ENCODE results near the gene AKIP1.
A peak's percentile ranks its signal among the peaks of the same experiment; 100 is the strongest.
"Not testable (repeated sequence)": the region's sequence is repeated elsewhere in the genome, so short reads cannot be mapped to it uniquely, and the experiment has no call there.

AKIP1 gene

GRCh38 chr11:8932564-8933180 is 21.7 kb downstream of the AKIP1 start, which contains the start of gene C11orf16:
Gene C11orf16, minus strand, starts transcription at chr11:8932947. Its CDS starts 639 bp downstream, at chr11:8932308.
- no peak within 1 kb of the TSS for H4K91ac ChIP-seq (ENCODE audit: low read depth, low read length, poor library complexity)
- peak within 1 kb of the TSS; percentile 10 for H2AFZ ChIP-seq (ENCODE audit: low read length)
- H3K4me3 ChIP-seq (ENCODE audit: low read length in 2 of 2): no peak within 1 kb of the TSS
- H3K18ac ChIP-seq (ENCODE audit: low read length): peak within 1 kb of the TSS; percentile 62
- peak within 1 kb of the TSS; percentile 30 for H2BK5ac ChIP-seq (ENCODE audit: low read length)
- H3K27me3 ChIP-seq (ENCODE audit: control insufficient read depth in 3 of 3, insufficient read depth in 3 of 3, low read depth in 1 of 3, low read length in 3 of 3): no peaks in the 10 kb centered on the region
- no peak within 1 kb of the TSS for H2BK12ac ChIP-seq (ENCODE audit: low read length)
- H2AK5ac ChIP-seq (ENCODE audit: low read depth, low read length): peak within 1 kb of the TSS; percentile 32
- peak within 1 kb of the TSS; percentile 17 for H2BK120ac ChIP-seq (ENCODE audit: low read depth, low read length)
- no peaks in the 10 kb centered on the region for H3K36me3 ChIP-seq (replicated peaks in 1 of 2; ENCODE audit: control insufficient read depth in 2 of 2, insufficient read depth in 2 of 2, low read length in 2 of 2)
- peaks cover 0 to 5% of the 10 kb centered on the region in 2 donors for H3K4me1 ChIP-seq (ENCODE audit: control insufficient read depth in 2 of 2, insufficient read depth in 1 of 2, low read depth in 1 of 2, low read length in 2 of 2)
- H3K4ac ChIP-seq (ENCODE audit: low read length): no peak within 1 kb of the TSS
- no peaks in the 10 kb centered on the region for H3K9me3 ChIP-seq (replicated peaks in 1 of 2; ENCODE audit: control insufficient read depth in 2 of 2, insufficient read depth in 1 of 2, low read depth in 1 of 2, low read length in 2 of 2)
- no peak for DNase-seq (ENCODE audit: low spot score)
- H3K4me2 ChIP-seq (ENCODE audit: insufficient read depth, low read length, poor library complexity, severe bottlenecking): no peak within 1 kb of the TSS
- peak within 1 kb of the TSS; percentile 29 for H4K8ac ChIP-seq (ENCODE audit: low read depth, low read length)
- WGBS, 2 donors (ENCODE audit: extremely low coverage in 2 of 2, insufficient read length in 2 of 2, insufficient replicate concordance in 1 of 2): no CpG with 5 or more reads among the region's 12 CpGs
- no peaks in the 10 kb centered on the region for H3K79me1 ChIP-seq (ENCODE audit: low read depth, low read length)
- H3K27ac ChIP-seq (replicated peaks; ENCODE audit: low read length): no peak within 1 kb of the TSS
- peak within 1 kb of the TSS; percentile 81 for H3K23ac ChIP-seq (ENCODE audit: low read depth, low read length, poor library complexity)
- H2BK15ac ChIP-seq (ENCODE audit: low read length): peak within 1 kb of the TSS; percentile 78
- no peak within 1 kb of the TSS for H3K14ac ChIP-seq (ENCODE audit: low read length)
- no peak within 1 kb of the TSS for H3K9ac ChIP-seq (ENCODE audit: low read depth, low read length, poor library complexity)

- Histone ChIP-seq H2AFZ (ENCODE audit: low read length) (no peak overlapping the region), H3K23ac (ENCODE audit: low read depth, low read length, poor library complexity) (no peak overlapping the region), H4K91ac (ENCODE audit: low read depth, low read length, poor library complexity) (no peak overlapping the region), H3K9me3 (replicated peaks in 1 of 2; ENCODE audit: control insufficient read depth in 2 of 2, insufficient read depth in 1 of 2, low read depth in 1 of 2, low read length in 2 of 2) (no peaks in the 10 kb centered on the region), H3K18ac (ENCODE audit: low read length) (no peak overlapping the region), H3K14ac (ENCODE audit: low read length) (no peak overlapping the region), H3K9ac (ENCODE audit: low read depth, low read length, poor library complexity) (no peak overlapping the region), H2BK12ac (ENCODE audit: low read length) (no peak overlapping the region), H3K79me1 (ENCODE audit: low read depth, low read length) (no peaks in the 10 kb centered on the region), H3K27me3 (ENCODE audit: control insufficient read depth in 3 of 3, insufficient read depth in 3 of 3, low read depth in 1 of 3, low read length in 3 of 3) (no peaks in the 10 kb centered on the region), H3K4me1 (ENCODE audit: control insufficient read depth in 2 of 2, insufficient read depth in 1 of 2, low read depth in 1 of 2, low read length in 2 of 2) (peaks cover 0 to 5% of the 10 kb centered on the region in 2 donors), H2BK120ac (ENCODE audit: low read depth, low read length) (no peak overlapping the region), H3K36me3 (replicated peaks in 1 of 2; ENCODE audit: control insufficient read depth in 2 of 2, insufficient read depth in 2 of 2, low read length in 2 of 2) (no peaks in the 10 kb centered on the region), H4K8ac (ENCODE audit: low read depth, low read length) (no peak overlapping the region), H2AK5ac (ENCODE audit: low read depth, low read length) (no peak overlapping the region), H2BK15ac (ENCODE audit: low read length) (no peak overlapping the region), H3K27ac (replicated peaks; ENCODE audit: low read length) (no peak overlapping the region), H3K4me2 (ENCODE audit: insufficient read depth, low read length, poor library complexity, severe bottlenecking) (no peak overlapping the region), H3K4ac (ENCODE audit: low read length) (no peak overlapping the region), H3K4me3 (ENCODE audit: low read length in 2 of 2) (no peak overlapping the region), H2BK5ac (ENCODE audit: low read length) (no peak overlapping the region)
- WGBS, 2 donors (ENCODE audit: extremely low coverage in 2 of 2, insufficient read length in 2 of 2, insufficient replicate concordance in 1 of 2): no CpG with 5 or more reads among the region's 6 CpGs
- no peak for DNase-seq (ENCODE audit: low spot score)
These were observed 22.9 kb downstream of the AKIP1 start for GRCh38 chr11:8933931-8934330.

GRCh38 chr11:8934742-8935488 is 23.9 kb downstream of the AKIP1 start:
- Histone ChIP-seq H3K4me2 (ENCODE audit: insufficient read depth, low read length, poor library complexity, severe bottlenecking) (no peak overlapping the region), H3K4me1 (ENCODE audit: control insufficient read depth in 2 of 2, insufficient read depth in 1 of 2, low read depth in 1 of 2, low read length in 2 of 2) (peaks cover 0 to 5% of the 10 kb centered on the region in 2 donors), H3K79me1 (ENCODE audit: low read depth, low read length) (no peaks in the 10 kb centered on the region), H2AFZ (ENCODE audit: low read length) (peak overlapping the region; percentile 77), H4K91ac (ENCODE audit: low read depth, low read length, poor library complexity) (no peak overlapping the region), H3K27me3 (ENCODE audit: control insufficient read depth in 3 of 3, insufficient read depth in 3 of 3, low read depth in 1 of 3, low read length in 3 of 3) (no peaks in the 10 kb centered on the region), H2AK5ac (ENCODE audit: low read depth, low read length) (no peak overlapping the region), H3K23ac (ENCODE audit: low read depth, low read length, poor library complexity) (no peak overlapping the region), H4K8ac (ENCODE audit: low read depth, low read length) (no peak overlapping the region), H3K27ac (replicated peaks; ENCODE audit: low read length) (no peak overlapping the region), H2BK12ac (ENCODE audit: low read length) (no peak overlapping the region), H2BK15ac (ENCODE audit: low read length) (no peak overlapping the region), H3K4ac (ENCODE audit: low read length) (no peak overlapping the region), H3K9me3 (replicated peaks in 1 of 2; ENCODE audit: control insufficient read depth in 2 of 2, insufficient read depth in 1 of 2, low read depth in 1 of 2, low read length in 2 of 2) (no peaks in the 10 kb centered on the region), H2BK5ac (ENCODE audit: low read length) (no peak overlapping the region), H3K36me3 (replicated peaks in 1 of 2; ENCODE audit: control insufficient read depth in 2 of 2, insufficient read depth in 2 of 2, low read length in 2 of 2) (no peaks in the 10 kb centered on the region), H3K9ac (ENCODE audit: low read depth, low read length, poor library complexity) (no peak overlapping the region), H3K18ac (ENCODE audit: low read length) (no peak overlapping the region), H2BK120ac (ENCODE audit: low read depth, low read length) (no peak overlapping the region), H3K14ac (ENCODE audit: low read length) (no peak overlapping the region), H3K4me3 (ENCODE audit: low read length in 2 of 2) (no peak overlapping the region)
- DNase-seq (ENCODE audit: low spot score): no peak
- WGBS, 2 donors (ENCODE audit: extremely low coverage in 2 of 2, insufficient read length in 2 of 2, insufficient replicate concordance in 1 of 2): no CpG with 5 or more reads among the region's 14 CpGs

GRCh38 chr11:8935789-8936188 is 24.8 kb downstream of the AKIP1 start:
- not testable (repeated sequence) for H2BK15ac ChIP-seq (ENCODE audit: low read length); H3K4me3 ChIP-seq (ENCODE audit: low read length in 2 of 2)
- no CpG with 5 or more reads among the region's 2 CpGs for WGBS, 2 donors (ENCODE audit: extremely low coverage in 2 of 2, insufficient read length in 2 of 2, insufficient replicate concordance in 1 of 2)

More at GRCh38 chr11:8935789-8936188, 24.8 kb downstream of the AKIP1 start:
- not testable (repeated sequence) for H3K4ac ChIP-seq (ENCODE audit: low read length); H3K23ac ChIP-seq (ENCODE audit: low read depth, low read length, poor library complexity); H3K14ac ChIP-seq (ENCODE audit: low read length); H3K9ac ChIP-seq (ENCODE audit: low read depth, low read length, poor library complexity); H3K79me1 ChIP-seq (ENCODE audit: low read depth, low read length); H4K8ac ChIP-seq (ENCODE audit: low read depth, low read length); H2AFZ ChIP-seq (ENCODE audit: low read length); H3K36me3 ChIP-seq (replicated peaks in 1 of 2; ENCODE audit: control insufficient read depth in 2 of 2, insufficient read depth in 2 of 2, low read length in 2 of 2); H3K4me2 ChIP-seq (ENCODE audit: insufficient read depth, low read length, poor library complexity, severe bottlenecking); H3K18ac ChIP-seq (ENCODE audit: low read length); H2BK120ac ChIP-seq (ENCODE audit: low read depth, low read length); H2BK12ac ChIP-seq (ENCODE audit: low read length); H3K4me1 ChIP-seq (ENCODE audit: control insufficient read depth in 2 of 2, insufficient read depth in 1 of 2, low read depth in 1 of 2, low read length in 2 of 2); DNase-seq (ENCODE audit: low spot score); H4K91ac ChIP-seq (ENCODE audit: low read depth, low read length, poor library complexity); H3K9me3 ChIP-seq (replicated peaks in 1 of 2; ENCODE audit: control insufficient read depth in 2 of 2, insufficient read depth in 1 of 2, low read depth in 1 of 2, low read length in 2 of 2); H3K27ac ChIP-seq (replicated peaks; ENCODE audit: low read length); H3K27me3 ChIP-seq (ENCODE audit: control insufficient read depth in 3 of 3, insufficient read depth in 3 of 3, low read depth in 1 of 3, low read length in 3 of 3); H2AK5ac ChIP-seq (ENCODE audit: low read depth, low read length); H2BK5ac ChIP-seq (ENCODE audit: low read length)

Measured in neuronal stem cell (in vitro differentiated cells).